Retinal pigment epithelial cell (primary cell): Measurements from ENCODE around the gene GINS3.

Experiments
- DNase-seq: peaks from one replicate; pipeline ENCODE4 v3.0.0-alpha.2; 2010; ENCODE audit warnings: low read depth
- H3K4me3 ChIP-seq: 2 replicates; pipeline ENCODE4 v1.5.1; 2011; ENCODE audit warnings: mild to moderate bottlenecking, low read length, control low read depth, moderate library complexity
- TF ChIP-seq, protein P1 (sequence below): conservative IDR thresholded peaks from 2 replicates; pipeline ENCODE4 v1.5.1; 2011; ENCODE audit warnings: low read depth, low read length, control low read depth, inconsistent platforms

Gene GINS3

DNA sequence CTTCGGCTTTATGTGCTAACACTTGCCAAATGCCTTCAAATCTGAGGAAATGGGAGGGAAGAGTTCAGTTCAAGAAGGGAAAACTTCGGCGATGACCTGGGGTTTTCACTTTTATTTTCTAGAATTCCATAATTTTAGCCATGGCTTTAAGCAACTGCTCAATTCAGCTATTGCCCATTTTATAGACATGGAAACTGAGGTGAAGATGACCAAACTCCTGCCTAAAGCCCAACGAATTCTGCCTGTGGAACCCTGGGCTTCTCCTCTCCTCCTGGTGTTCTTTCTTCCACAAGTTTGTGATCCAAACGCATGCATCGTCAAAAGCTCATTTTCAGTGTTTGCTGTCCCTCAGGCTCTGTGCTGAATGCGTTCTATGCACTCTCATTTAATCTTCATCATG is 58.3 kb downstream of the GINS3 start:
- no peak overlapping the region for H3K4me3 ChIP-seq
- TF ChIP-seq, protein P1, sequence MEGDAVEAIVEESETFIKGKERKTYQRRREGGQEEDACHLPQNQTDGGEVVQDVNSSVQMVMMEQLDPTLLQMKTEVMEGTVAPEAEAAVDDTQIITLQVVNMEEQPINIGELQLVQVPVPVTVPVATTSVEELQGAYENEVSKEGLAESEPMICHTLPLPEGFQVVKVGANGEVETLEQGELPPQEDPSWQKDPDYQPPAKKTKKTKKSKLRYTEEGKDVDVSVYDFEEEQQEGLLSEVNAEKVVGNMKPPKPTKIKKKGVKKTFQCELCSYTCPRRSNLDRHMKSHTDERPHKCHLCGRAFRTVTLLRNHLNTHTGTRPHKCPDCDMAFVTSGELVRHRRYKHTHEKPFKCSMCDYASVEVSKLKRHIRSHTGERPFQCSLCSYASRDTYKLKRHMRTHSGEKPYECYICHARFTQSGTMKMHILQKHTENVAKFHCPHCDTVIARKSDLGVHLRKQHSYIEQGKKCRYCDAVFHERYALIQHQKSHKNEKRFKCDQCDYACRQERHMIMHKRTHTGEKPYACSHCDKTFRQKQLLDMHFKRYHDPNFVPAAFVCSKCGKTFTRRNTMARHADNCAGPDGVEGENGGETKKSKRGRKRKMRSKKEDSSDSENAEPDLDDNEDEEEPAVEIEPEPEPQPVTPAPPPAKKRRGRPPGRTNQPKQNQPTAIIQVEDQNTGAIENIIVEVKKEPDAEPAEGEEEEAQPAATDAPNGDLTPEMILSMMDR = no peak
- no peak for DNase-seq

DNA sequence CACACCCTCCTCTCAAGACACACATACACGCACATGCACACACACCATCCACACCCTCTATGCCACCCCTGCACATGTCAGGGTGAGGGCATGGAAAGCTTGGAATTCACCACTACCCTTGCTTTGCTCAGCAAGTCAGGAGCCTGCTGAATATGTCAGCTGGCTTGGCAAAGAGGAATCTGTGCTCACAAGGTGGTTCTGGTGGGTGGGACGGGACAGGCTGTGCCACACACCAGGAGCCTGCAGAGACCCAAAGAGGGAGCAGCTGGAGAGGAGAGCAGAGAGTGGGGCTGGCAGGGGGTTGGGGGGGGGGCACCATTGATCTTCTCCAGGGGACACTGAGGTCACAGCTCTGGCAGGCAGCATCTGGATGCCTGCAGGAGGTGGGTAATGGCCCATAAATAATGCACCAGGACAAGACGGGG is 59.0 kb downstream of the GINS3 start:
- DNase-seq = no peak
- TF ChIP-seq, protein P1 = no peak
- H3K4me3 ChIP-seq = no peak overlapping the region

DNA sequence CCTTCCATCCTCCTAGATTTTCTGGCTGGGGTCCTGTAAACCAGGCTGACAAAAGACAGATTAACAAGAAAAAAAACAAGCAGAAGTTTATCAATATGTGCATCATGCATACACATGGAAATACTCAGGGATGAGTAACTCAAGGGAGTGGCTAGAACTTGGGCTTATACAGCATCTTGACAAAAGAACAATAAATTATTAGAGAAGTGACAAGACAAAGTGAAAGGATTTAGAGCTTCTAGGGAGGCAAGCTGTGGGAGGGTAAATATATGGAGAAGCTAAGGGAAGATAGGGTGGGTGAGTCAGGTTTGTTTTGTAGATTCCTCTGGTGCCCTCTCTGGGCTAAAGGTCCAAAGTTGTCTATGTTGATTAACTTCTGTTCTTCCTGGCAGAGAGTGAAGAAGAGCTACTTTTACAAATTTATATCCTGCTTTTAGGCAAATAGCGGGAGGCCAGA is 59.7 kb downstream of the GINS3 start:
- TF ChIP-seq, protein P1 = no peak
- no peak overlapping the region for H3K4me3 ChIP-seq
- DNase-seq = no peak

DNA sequence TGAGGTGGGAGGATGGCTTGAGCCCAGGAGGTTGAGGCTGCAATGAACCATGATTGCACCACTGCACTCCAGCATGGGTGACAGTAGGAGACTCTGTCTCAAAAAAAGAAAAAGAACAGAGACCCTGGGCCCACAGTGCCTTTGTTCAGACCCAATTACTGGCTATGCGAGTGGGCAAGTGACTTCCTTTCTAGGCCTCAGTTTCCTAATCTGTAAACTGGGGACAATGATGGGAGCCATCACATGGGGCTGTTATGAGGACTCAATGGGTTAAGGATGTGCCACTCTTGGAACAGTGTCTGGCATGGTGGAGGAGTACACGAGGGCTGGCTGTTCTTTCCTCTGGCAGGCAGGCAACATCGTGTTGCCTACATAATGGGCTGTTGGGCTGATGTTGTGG is 60.4 kb downstream of the GINS3 start:
- H3K4me3 ChIP-seq = no peak overlapping the region
- DNase-seq = no peak
- TF ChIP-seq, protein P1 = no peak

DNA sequence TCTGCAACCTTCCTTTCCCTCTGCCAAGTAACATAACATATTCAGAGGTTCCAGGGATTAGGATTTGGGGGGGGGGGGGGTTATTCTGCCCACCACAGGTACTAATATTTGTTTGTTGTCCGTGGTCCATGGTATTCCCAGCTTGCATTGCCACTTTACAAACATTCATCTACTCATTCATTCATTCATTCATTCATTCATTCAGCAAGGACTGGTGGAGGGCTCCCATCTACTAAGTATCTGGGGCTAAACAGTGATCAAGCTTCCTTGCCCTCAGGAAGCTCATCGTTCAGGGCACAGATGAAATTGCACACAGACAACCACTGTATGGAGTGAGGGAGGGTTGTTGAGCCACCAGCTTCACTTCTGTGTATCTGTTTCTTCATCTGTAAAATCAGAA is 61.9 kb downstream of the GINS3 start:
- TF ChIP-seq, protein P1 = no peak
- H3K4me3 ChIP-seq = no peak overlapping the region
- no peak for DNase-seq

DNA sequence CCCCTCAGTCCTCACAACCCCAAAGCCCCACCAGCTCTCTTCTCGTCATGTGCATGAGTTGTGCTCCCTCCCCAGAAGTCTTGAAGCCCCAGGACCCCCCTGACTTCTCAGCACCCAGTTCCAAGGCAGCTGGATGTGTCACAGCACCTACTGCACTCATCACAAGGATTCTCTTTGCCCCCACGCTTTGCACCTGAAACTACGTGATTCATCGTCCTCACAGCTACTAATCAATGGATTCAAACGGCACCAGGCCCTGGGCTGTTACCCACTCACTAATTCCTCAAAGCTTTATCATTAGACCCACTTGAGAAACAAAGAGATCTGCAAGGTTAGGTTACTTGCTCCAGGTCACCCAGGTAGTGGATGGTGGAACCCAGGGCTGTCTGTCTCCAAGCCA is 62.6 kb downstream of the GINS3 start:
- TF ChIP-seq, protein P1 = no peak
- DNase-seq = no peak
- H3K4me3 ChIP-seq = no peak overlapping the region
